ENCODE data around the gene KRTAP1-1.
"Not testable (repeated sequence)": the region's sequence is repeated elsewhere in the genome, so short reads cannot be mapped to it uniquely, and the experiment has no call there.

KRTAP1-1 gene

GRCh38 chr17:41055130-41055529 is 13.9 kb upstream of the KRTAP1-1 start, which contains the start of gene KRTAP2-2:
Gene KRTAP2-2, minus strand, starts transcription at chr17:41055230. Its CDS starts 19 bp downstream, at chr17:41055211.
- not testable (repeated sequence) for DNase-seq (ENCODE audit: low read depth)

GRCh38 chr17:41054556-41054955 is 13.3 kb upstream of the KRTAP1-1 start:
- DNase-seq (ENCODE audit: low read depth): not testable (repeated sequence)

- no peak for DNase-seq (ENCODE audit: low read depth)
These were observed 12.8 kb upstream of the KRTAP1-1 start for GRCh38 chr17:41054025-41054424.

- no peak for DNase-seq (ENCODE audit: low read depth)
These were observed 11.3 kb upstream of the KRTAP1-1 start for GRCh38 chr17:41052566-41052965.

- no peak for DNase-seq (ENCODE audit: low read depth)
These were observed 7.9 kb upstream of the KRTAP1-1 start for GRCh38 chr17:41049110-41049509.

GRCh38 chr17:41048441-41048840 is 7.2 kb upstream of the KRTAP1-1 start:
- DNase-seq (ENCODE audit: low read depth): no peak

- not testable (repeated sequence) for DNase-seq (ENCODE audit: low read depth)
These were observed 5.7 kb upstream of the KRTAP1-1 start, which contains the start of gene KRTAP2-1 for GRCh38 chr17:41046735-41047465. Gene KRTAP2-1, minus strand, starts transcription at chr17:41047316. Its CDS starts 49 bp downstream, at chr17:41047267.

- DNase-seq (ENCODE audit: low read depth): no peak
These were observed 1.7 kb upstream of the KRTAP1-1 start for GRCh38 chr17:41042953-41043352.

- no peak for DNase-seq (ENCODE audit: low read depth)
These were observed 3.3 kb downstream of the KRTAP1-1 start for GRCh38 chr17:41037853-41038350.

GRCh38 chr17:41034346-41034935 is 6.8 kb downstream of the KRTAP1-1 start, which contains the start of gene KRTAP1-3:
Gene KRTAP1-3, minus strand, starts transcription at chr17:41034874. Its CDS starts 53 bp downstream, at chr17:41034821.
- not testable (repeated sequence) for DNase-seq (ENCODE audit: low read depth)

- DNase-seq (ENCODE audit: low read depth): no peak
These were observed 11.5 kb downstream of the KRTAP1-1 start, which contains the start of gene KRTAP1-4 for GRCh38 chr17:41029633-41030245. Gene KRTAP1-4, minus strand, starts transcription at chr17:41030195. Its CDS starts 117 bp downstream, at chr17:41030078.

- DNase-seq (ENCODE audit: low read depth): no peak
These were observed 14.4 kb downstream of the KRTAP1-1 start, which contains the start of gene KRTAP1-5 for GRCh38 chr17:41026715-41027471. Gene KRTAP1-5, minus strand, starts transcription at chr17:41027208. Its CDS starts 53 bp downstream, at chr17:41027155.

- no peak for DNase-seq (ENCODE audit: low read depth)
These were observed 16.6 kb downstream of the KRTAP1-1 start for GRCh38 chr17:41024697-41025096.

GRCh38 chr17:41020336-41020735 is 20.9 kb downstream of the KRTAP1-1 start:
- no peak for DNase-seq (ENCODE audit: low read depth)

- no peak for DNase-seq (ENCODE audit: low read depth)
These were observed 21.8 kb downstream of the KRTAP1-1 start for GRCh38 chr17:41019415-41019814.

GRCh38 chr17:41018541-41018940 is 22.7 kb downstream of the KRTAP1-1 start:
- no peak for DNase-seq (ENCODE audit: low read depth)

GRCh38 chr17:41016578-41017215 is 24.6 kb downstream of the KRTAP1-1 start:
- DNase-seq (ENCODE audit: low read depth): no peak

- no peak for DNase-seq (ENCODE audit: low read depth)
These were observed 25.8 kb downstream of the KRTAP1-1 start for GRCh38 chr17:41015454-41015853.

- no peak for DNase-seq (ENCODE audit: low read depth)
These were observed 27.6 kb downstream of the KRTAP1-1 start for GRCh38 chr17:41013606-41014005.

- no peak for DNase-seq (ENCODE audit: low read depth)
These were observed 28.1 kb downstream of the KRTAP1-1 start for GRCh38 chr17:41013181-41013580.
